SU-DHL-6 (cell line): ENCODE measurements around the gene DHX38.

ENCODE experiments used
- H2AFZ ChIP-seq: fragments of 200-600 bp; sonication (generic); 2 replicates; pipeline ENCODE4 v1.6.1; 2014; ENCODE audit warnings: low read depth, mild to moderate bottlenecking, moderate library complexity, mixed read lengths, antibody characterized with exemption, low read length; ENCODE audit not compliant: severe bottlenecking
- H3F3A ChIP-seq: fragments of 200-600 bp; shearing (Covaris generic); 2 replicates; pipeline ENCODE4 v1.6.0; 2016; ENCODE audit warnings: antibody characterized with exemption, mild to moderate bottlenecking; ENCODE audit not compliant: insufficient read depth
- H3K27ac ChIP-seq: fragments of 200-600 bp; sonication (generic); 2 replicates; pipeline ENCODE4 v1.5.1; 2016; ENCODE audit warnings: low read depth, mild to moderate bottlenecking, low read length, moderate library complexity, mixed read lengths
- H3K27me3 ChIP-seq: fragments of 200-600 bp; sonication (generic), shearing (Covaris generic); 2 replicates; pipeline ENCODE4 v1.6.0; 2014; ENCODE audit warnings: mild to moderate bottlenecking, low read length
- H3K36me3 ChIP-seq: fragments of 200-600 bp; sonication (generic); 2 replicates; pipeline ENCODE4 v1.6.1; 2014; ENCODE audit warnings: mild to moderate bottlenecking, low read length, mixed read lengths
- H3K4me2 ChIP-seq: fragments of 300-600, 200-600 bp; shearing (Covaris generic), sonication (generic); 2 replicates; pipeline ENCODE4 v1.6.0; 2014; ENCODE audit warnings: low read length, low read depth, mild to moderate bottlenecking; ENCODE audit not compliant: poor library complexity, severe bottlenecking
- H3K4me3 ChIP-seq: fragments of 200-600 bp; sonication (generic); 2 replicates; pipeline ENCODE4 v1.5.1; 2014; ENCODE audit warnings: antibody characterized with exemption, low read length, mild to moderate bottlenecking, mixed read lengths; ENCODE audit not compliant: insufficient read depth, poor library complexity, severe bottlenecking
- H3K79me2 ChIP-seq: fragments of 200-600 bp; sonication (generic); 2 replicates; pipeline ENCODE4 v1.6.1; 2014; ENCODE audit warnings: mild to moderate bottlenecking, low read length, moderate library complexity; ENCODE audit not compliant: insufficient read depth
- H3K9ac ChIP-seq: fragments of 200-600 bp; sonication (generic); 2 replicates; pipeline ENCODE4 v1.7.0; 2014; ENCODE audit warnings: mild to moderate bottlenecking, low read length
- H3K9me2 ChIP-seq: fragments of 200-600 bp; sonication (generic); replicated peaks from 2 replicates; pipeline ENCODE4 v1.6.1; 2014; ENCODE audit warnings: low read length; ENCODE audit not compliant: insufficient read depth
- H3K9me3 ChIP-seq: fragments of 200-600 bp; sonication (generic); 2 replicates; pipeline ENCODE4 v1.6.1; 2014; ENCODE audit warnings: low read length, mixed read lengths; ENCODE audit not compliant: insufficient read depth
- H4K20me1 ChIP-seq: fragments of 200-600 bp; sonication (generic); 2 replicates; pipeline ENCODE4 v1.6.1; 2014; ENCODE audit warnings: low read depth, mild to moderate bottlenecking, antibody characterized with exemption, low read length, moderate library complexity, mixed read lengths
- CTCF ChIP-seq: fragments of 200-600 bp; sonication (generic); IDR thresholded peaks from one replicate; pipeline ENCODE4 v1.5.1; 2017; ENCODE audit warnings: antibody characterized with exemption, mild to moderate bottlenecking, low read length, moderate library complexity; ENCODE audit not compliant: insufficient read depth, poor library complexity, severe bottlenecking
- EZH2phosphoT487 ChIP-seq: fragments of 200-600 bp; sonication (generic), shearing (Covaris generic); conservative IDR thresholded peaks from 2 replicates; pipeline ENCODE4 v1.6.1; 2018; ENCODE audit warnings: mild to moderate bottlenecking, antibody characterized with exemption, low read length, moderate library complexity, mixed read lengths

The DHX38 gene

DNA sequence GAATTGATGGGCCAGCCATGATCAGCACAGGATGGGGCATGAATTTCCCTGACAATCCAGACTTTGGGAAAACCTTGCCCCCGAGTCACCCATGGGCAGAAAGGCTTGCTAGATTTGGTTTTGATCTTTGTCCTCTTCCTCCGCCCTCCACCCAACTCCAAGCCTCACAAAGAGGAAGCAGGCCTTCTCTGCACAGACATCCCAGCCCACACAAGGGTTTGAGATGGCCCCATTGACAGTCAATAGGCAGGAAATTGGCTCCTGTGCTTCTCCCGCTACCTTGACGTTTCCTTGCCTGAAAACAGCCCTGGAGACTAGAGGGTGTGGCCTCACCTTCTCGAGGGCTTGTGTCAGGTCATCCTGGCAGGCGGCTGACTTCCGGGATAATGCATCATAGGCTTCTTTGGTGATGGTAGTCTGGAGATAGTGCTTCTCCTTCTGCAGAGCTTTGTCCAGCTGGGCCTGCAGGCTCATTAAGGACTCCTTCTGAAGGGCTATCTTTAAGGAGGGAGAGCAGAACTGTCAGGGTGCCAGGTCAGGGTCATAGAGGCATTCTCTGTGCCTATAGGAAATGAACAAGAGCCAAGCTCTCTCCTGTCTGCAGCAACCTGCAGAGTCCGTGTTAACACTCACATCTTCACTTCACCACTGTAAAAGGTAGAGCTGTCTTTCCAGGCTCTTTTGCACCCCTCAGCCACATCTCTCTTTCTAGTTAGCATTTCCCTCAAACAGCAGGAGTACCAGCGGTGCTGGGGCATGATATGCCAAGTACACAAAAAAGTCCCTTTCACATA lies 32.2 kb downstream of the DHX38 start:
- H3K9me3 ChIP-seq: no peaks in the 10 kb centered on the region
- H3K4me3 ChIP-seq: no peak overlapping the region
- no peaks in the 10 kb centered on the region for H4K20me1 ChIP-seq
- H3K79me2 ChIP-seq: no peaks in the 10 kb centered on the region
- H3K4me2 ChIP-seq: no peak overlapping the region
- no peak for TF ChIP-seq EZH2phosphoT487
- H3K36me3 ChIP-seq: no peaks in the 10 kb centered on the region
- peak overlapping the region; percentile 60 for H2AFZ ChIP-seq
- H3K9ac ChIP-seq: no peak overlapping the region
- H3F3A ChIP-seq: no peaks in the 10 kb centered on the region
- H3K27me3 ChIP-seq: no peaks in the 10 kb centered on the region
- no peaks in the 10 kb centered on the region for H3K9me2 ChIP-seq
- no peak overlapping the region for H3K27ac ChIP-seq

GRCh38 chr16:72126429-72126765 lies 32.8 kb downstream of the DHX38 start:
- Histone ChIP-seq H4K20me1 (no peaks in the 10 kb centered on the region), H3K79me2 (no peaks in the 10 kb centered on the region), H2AFZ (no peak overlapping the region), H3K9me2 (no peaks in the 10 kb centered on the region), H3K27me3 (no peaks in the 10 kb centered on the region), H3K9me3 (no peaks in the 10 kb centered on the region), H3K4me3 (no peak overlapping the region), H3K36me3 (no peaks in the 10 kb centered on the region), H3F3A (no peaks in the 10 kb centered on the region), H3K9ac (no peak overlapping the region), H3K27ac (no peak overlapping the region), H3K4me2 (no peak overlapping the region)
- TF ChIP-seq EZH2phosphoT487 (no peak), CTCF (no peak)

DNA sequence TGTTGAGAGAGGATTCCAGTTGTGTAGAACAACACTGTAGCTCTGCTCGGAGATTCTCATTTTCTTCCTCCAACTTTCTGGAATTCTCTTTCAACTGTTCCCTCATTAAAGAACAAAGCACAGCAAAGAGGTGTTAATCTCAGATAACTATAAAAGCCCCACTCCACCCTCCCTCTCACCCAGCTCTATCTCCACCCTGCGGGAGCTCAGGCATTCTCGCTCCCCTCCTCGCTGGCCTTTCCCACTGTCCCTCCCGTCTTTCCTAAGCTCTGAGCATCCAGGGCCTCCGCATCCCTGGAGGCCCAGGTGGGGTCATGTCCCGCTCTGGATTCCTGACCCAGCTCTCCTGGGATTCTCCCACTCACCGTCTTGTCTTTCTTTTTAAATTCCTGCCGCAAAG lies 35.1 kb downstream of the DHX38 start:
- no peaks in the 10 kb centered on the region for H3K36me3 ChIP-seq
- H3F3A ChIP-seq: no peaks in the 10 kb centered on the region
- H3K27ac ChIP-seq: no peak overlapping the region
- no peak overlapping the region for H2AFZ ChIP-seq
- H3K9me2 ChIP-seq: no peaks in the 10 kb centered on the region
- H3K9ac ChIP-seq: no peak overlapping the region
- H4K20me1 ChIP-seq: no peaks in the 10 kb centered on the region
- H3K4me3 ChIP-seq: no peak overlapping the region
- no peak overlapping the region for H3K4me2 ChIP-seq
- no peaks in the 10 kb centered on the region for H3K79me2 ChIP-seq
- no peak for TF ChIP-seq EZH2phosphoT487
- no peak for TF ChIP-seq CTCF
- no peaks in the 10 kb centered on the region for H3K27me3 ChIP-seq
- H3K9me3 ChIP-seq: no peaks in the 10 kb centered on the region

- no peaks in the 10 kb centered on the region for H4K20me1 ChIP-seq
Measured at GRCh38 chr16:72129976-72130656, 36.5 kb downstream of the DHX38 start.

More at GRCh38 chr16:72129976-72130656, 36.5 kb downstream of the DHX38 start:
- Histone ChIP-seq H2AFZ (no peak overlapping the region), H3K9me3 (no peaks in the 10 kb centered on the region), H3K36me3 (no peaks in the 10 kb centered on the region), H3K27me3 (no peaks in the 10 kb centered on the region), H3F3A (no peaks in the 10 kb centered on the region), H3K4me2 (no peak overlapping the region), H3K79me2 (no peaks in the 10 kb centered on the region), H3K4me3 (no peak overlapping the region), H3K9me2 (no peaks in the 10 kb centered on the region), H3K27ac (no peak overlapping the region), H3K9ac (no peak overlapping the region)
- no peak for TF ChIP-seq EZH2phosphoT487
- TF ChIP-seq CTCF: no peak
